Thymus (tissue), 11 donors: ENCODE measurements around the gene HHAT. TPM values are rescaled to one million over a fixed set of nuclear protein-coding genes. Genes with fewer than 3 reads are reported as not detected.
A peak's percentile ranks its signal among the peaks of the same experiment; 100 is the strongest.

Source experiments
- DNase-seq, 9 donors: peaks; one replicate each; pipeline ENCODE4 v3.0.0-alpha.2; 2013; ENCODE audit warnings: low spot score in 9 of 9, low read depth in 6 of 9, missing footprints in 1 of 9
- H3K27ac ChIP-seq, 2 donors: one replicate each; pipeline ENCODE4 v1.5.1; 2013; ENCODE audit warnings: control low read depth in 1 of 2, low read depth in 1 of 2, low read length in 1 of 2, mild to moderate bottlenecking in 1 of 2, moderate library complexity in 1 of 2
- H3K27me3 ChIP-seq, 2 donors: one replicate each; pipeline ENCODE4 v1.5.1; 2013; ENCODE audit warnings: low read length in 1 of 2; ENCODE audit not compliant: control insufficient read depth in 2 of 2, insufficient read depth in 1 of 2
- H3K36me3 ChIP-seq, 2 donors: one replicate each; pipeline ENCODE4 v1.5.1; 2013; ENCODE audit warnings: low read length in 1 of 2, mild to moderate bottlenecking in 1 of 2, moderate library complexity in 1 of 2; ENCODE audit not compliant: control insufficient read depth in 2 of 2, insufficient read depth in 2 of 2
- H3K4me1 ChIP-seq, 2 donors: one replicate each; pipeline ENCODE4 v1.5.1; 2013; ENCODE audit warnings: low read length in 2 of 2; ENCODE audit not compliant: control insufficient read depth in 2 of 2, insufficient read depth in 2 of 2
- H3K4me3 ChIP-seq, 2 donors: one replicate each; pipeline ENCODE4 v1.5.1; 2013; ENCODE audit warnings: low read length in 2 of 2, control low read depth in 1 of 2, mild to moderate bottlenecking in 1 of 2
- H3K9me3 ChIP-seq, 2 donors: one replicate each; pipeline ENCODE4 v1.5.1; 2013; ENCODE audit warnings: low read length in 1 of 2, mild to moderate bottlenecking in 1 of 2; ENCODE audit not compliant: control insufficient read depth in 2 of 2, insufficient read depth in 1 of 2
- WGBS: extraction: QIAGEN DNeasy Blood & Tissue Kit; methylation state at CpG from one replicate; pipeline ENCODE4 v1.1.7; 2013; 5-methylcytosine and 5-hydroxymethylcytosine counted together
- polyA plus RNA-seq: library from polyadenylated mRNA; stranded (reverse); fragments of 200-250 nt; gene quantifications from one replicate; pipeline ENCODE4 v1.2.3, GENCODE V29; 2013
- total RNA-seq: library from RNA; stranded (reverse); fragments of 120-200 nt; gene quantifications from one replicate; pipeline ENCODE4 v1.2.4, GENCODE V29; 2013
- donor health status: healthy.

HHAT gene
- total and polyA plus RNA-seq, 2 donors: 3.7 to 5.7 TPM

DNA sequence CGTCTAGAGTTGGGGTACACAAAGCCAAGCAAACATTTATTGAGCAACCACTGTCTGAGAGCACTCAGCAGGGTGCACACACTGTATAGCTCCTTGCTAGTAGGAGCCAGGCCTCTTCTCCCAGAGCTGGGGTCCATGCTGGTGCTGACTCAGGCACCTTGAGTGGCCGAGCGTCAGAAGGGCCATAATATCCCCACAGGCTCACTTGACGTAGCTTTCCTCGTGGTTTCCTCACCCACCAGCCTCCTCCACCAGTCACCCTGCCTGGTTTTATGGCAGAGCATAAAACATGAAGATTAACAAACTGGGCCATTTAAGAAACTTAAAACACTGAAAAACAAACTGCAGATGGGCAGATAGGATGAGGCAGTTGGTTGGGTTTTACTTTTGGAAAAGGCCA is 361.5 kb downstream of the HHAT start:
- Histone ChIP-seq H3K4me1 (peaks cover 0 to 8% of the 10 kb centered on the region in 2 donors), H3K27me3 (no peaks in the 10 kb centered on the region), H3K9me3 (peaks cover 0 to 1% of the 10 kb centered on the region in 2 donors), H3K4me3 (no peak overlapping the region), H3K27ac (no peak overlapping the region), H3K36me3 (no peaks in the 10 kb centered on the region)
- 94% methylated on average over 5 of the region's 5 CpGs for WGBS
- DNase-seq: no peak

DNA sequence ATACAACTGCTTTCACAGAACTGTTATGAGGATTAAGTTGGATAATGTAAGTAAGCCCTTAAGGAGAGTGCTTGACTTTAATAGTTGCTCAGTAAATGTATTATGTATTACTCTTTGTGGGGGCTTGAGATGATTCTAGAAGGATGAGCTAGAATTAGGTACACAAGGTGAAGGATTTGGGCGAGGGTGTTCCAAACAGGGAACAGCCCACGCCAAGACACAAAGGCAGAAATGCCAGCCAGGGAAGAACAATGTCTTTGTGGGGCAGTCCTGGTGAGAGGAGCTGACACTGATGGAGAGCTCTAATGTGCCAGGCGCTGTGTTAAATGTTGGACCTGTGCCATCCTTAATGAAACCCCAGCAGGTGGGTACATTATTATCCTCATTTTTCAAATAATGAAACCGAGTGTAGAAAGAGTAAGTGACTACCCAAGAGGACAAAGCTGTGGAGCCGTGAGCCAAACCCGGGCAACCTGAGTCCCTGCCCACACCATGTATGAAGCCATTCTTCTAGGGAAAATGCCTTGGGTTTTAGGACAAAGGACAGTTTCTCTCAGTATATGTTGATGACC is 362.4 kb downstream of the HHAT start:
- Histone ChIP-seq H3K27ac (no peak overlapping the region), H3K9me3 (peaks cover 0 to 1% of the 10 kb centered on the region in 2 donors), H3K36me3 (no peaks in the 10 kb centered on the region), H3K27me3 (no peaks in the 10 kb centered on the region), H3K4me1 (peaks cover 0 to 8% of the 10 kb centered on the region in 2 donors), H3K4me3 (no peak overlapping the region)
- DNase-seq: no peak
- 96% methylated on average over 6 of the region's 6 CpGs for WGBS

DNA sequence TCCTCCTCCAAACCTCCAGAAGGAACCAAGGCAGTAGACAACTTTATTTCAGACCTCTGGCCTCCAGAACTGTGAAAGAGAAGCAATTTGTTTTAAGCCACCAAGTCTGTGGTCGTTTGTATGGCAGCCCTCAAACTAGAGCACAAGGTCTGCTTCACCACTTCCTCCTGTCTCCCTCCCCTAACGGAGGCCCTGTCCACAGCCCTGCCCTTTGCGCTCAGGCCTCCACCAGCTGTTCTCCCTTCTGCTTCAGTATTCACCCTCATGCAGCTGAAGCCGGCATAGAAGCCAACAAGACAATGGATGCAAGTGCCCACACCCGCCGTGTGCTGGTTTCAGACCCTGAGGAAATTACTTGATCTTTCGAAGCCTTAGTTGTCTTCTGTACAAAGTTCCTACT is 364.1 kb downstream of the HHAT start:
- Histone ChIP-seq H3K9me3 (no peaks in the 10 kb centered on the region), H3K36me3 (no peaks in the 10 kb centered on the region), H3K4me1 (peaks cover 0 to 8% of the 10 kb centered on the region in 2 donors), H3K27ac (no peak overlapping the region), H3K4me3 (no peak overlapping the region), H3K27me3 (no peaks in the 10 kb centered on the region)
- peak in 2 of 9 donors; percentile 13 to 36 for DNase-seq
- 15% methylated on average over 7 of the region's 7 CpGs for WGBS

DNA sequence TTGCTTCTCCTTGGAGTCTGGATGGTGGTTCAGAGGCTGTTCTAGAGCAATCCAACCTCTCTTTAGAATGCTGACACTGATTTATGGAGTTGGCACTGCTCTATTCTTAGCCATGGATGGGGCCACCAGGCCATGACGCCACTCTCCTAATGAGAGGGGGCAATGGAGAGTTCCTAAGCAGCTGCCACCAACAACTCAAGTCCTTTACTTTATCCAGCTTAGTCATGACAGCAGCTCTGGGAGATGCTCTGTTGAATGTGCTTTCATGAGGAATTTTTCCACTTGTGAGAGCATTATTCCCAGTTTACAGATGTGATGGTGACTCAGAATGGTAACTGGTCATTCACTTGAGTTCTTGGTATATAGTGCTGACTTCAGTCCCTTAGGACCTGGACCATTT is 366.3 kb downstream of the HHAT start:
- Histone ChIP-seq H3K27me3 (no peaks in the 10 kb centered on the region), H3K4me3 (no peak overlapping the region), H3K4me1 (peaks cover 0 to 8% of the 10 kb centered on the region in 2 donors), H3K36me3 (no peaks in the 10 kb centered on the region), H3K9me3 (no peaks in the 10 kb centered on the region), H3K27ac (no peak overlapping the region)
- WGBS: 87% methylated on average over 1 of the region's 1 CpG
- DNase-seq: no peak

DNA sequence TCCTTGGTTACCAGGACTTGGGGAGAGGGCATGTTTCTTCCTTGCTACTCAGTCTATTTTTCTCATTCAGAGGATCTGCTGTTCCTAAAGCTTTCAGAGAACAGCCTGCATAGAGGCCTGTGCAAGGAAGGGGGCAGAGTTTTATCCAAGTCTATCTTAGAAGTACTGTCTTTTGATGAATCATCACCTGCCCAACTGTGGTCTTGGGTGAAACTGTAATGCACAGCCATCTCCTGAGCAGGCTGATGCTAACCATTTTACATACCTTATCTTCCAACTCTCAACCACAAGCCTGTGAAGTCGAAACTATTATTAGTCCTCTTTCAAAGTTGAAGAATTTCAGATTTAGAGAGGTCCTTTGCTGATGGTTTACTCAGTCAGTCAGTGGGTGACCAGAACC is 368.0 kb downstream of the HHAT start:
- Histone ChIP-seq H3K4me3 (no peak overlapping the region), H3K27me3 (no peaks in the 10 kb centered on the region), H3K27ac (no peak overlapping the region), H3K9me3 (no peaks in the 10 kb centered on the region), H3K4me1 (peaks cover 0 to 8% of the 10 kb centered on the region in 2 donors), H3K36me3 (no peaks in the 10 kb centered on the region)
- no peak for DNase-seq
- 12% methylated on average over 1 of the region's 1 CpG for WGBS

DNA sequence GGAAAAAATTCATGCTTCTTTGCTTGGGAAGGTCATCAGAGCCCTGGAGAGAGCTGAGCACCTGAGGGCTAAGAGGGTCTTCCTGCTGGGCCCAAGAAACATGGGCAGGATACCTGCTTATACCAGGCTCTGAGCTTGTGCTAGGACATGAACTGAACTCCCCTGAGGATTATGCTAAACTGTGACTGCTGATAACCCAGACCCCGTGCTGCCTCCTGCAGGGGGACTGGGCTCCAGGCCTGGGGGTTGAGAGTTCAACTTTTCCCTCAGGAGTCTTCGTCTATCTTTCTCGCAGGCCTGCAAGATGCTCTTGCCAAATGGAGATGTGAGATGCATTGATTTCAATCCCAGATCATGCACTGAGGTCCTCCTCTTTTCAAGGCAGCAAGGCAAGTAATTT is 368.5 kb downstream of the HHAT start:
- 95% methylated on average over 3 of the region's 3 CpGs for WGBS
- Histone ChIP-seq H3K27ac (no peak overlapping the region), H3K4me3 (no peak overlapping the region), H3K9me3 (no peaks in the 10 kb centered on the region), H3K27me3 (no peaks in the 10 kb centered on the region), H3K36me3 (no peaks in the 10 kb centered on the region), H3K4me1 (peaks cover 0 to 8% of the 10 kb centered on the region in 2 donors)
- no peak for DNase-seq

DNA sequence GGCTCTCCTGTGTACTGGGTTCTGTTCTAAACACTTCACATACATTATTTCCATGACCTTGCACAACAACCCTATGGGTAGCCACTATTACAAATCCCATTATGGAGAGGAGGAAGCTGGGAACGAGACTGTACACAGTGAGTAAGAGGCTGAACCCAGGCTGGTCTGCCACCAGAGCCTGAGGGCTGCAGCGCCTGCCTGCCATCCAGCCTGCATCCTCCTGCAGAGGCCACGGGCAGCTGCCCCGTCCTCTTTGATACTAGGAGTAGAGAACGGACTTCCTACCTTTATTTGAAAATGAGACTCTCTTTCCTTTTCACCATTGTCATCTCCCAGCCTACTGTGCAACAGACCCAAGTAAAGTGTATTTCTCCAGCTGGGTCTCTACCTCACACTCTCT is 370.0 kb downstream of the HHAT start:
- Histone ChIP-seq H3K9me3 (no peaks in the 10 kb centered on the region), H3K27ac (no peak overlapping the region), H3K4me3 (no peak overlapping the region), H3K27me3 (no peaks in the 10 kb centered on the region), H3K36me3 (no peaks in the 10 kb centered on the region), H3K4me1 (no peaks in the 10 kb centered on the region)
- DNase-seq: no peak
- WGBS: 96% methylated on average over 5 of the region's 5 CpGs

DNA sequence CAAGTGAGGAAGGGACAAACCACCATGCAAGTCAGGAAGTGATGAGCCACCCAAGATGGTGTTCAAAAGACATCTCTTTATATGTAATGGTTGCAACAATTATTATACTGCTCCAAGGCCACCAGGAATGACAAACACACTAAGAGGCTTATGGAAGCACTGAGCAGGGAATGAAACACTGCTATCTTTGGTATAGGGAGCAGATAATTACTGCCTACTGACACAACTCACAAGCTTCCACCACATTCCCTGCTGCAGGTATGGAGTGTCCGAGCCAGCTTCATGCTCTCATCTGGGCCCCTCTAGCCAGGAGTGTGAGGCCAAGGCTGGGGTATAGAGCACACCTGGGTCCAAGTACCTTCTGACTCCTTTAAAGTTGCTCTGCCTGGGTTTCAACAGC is 371.4 kb downstream of the HHAT start:
- no peaks in the 10 kb centered on the region for H3K4me1 ChIP-seq
- no peak overlapping the region for H3K27ac ChIP-seq
- H3K27me3 ChIP-seq: no peaks in the 10 kb centered on the region
- no peak overlapping the region for H3K4me3 ChIP-seq
- no peaks in the 10 kb centered on the region for H3K36me3 ChIP-seq
- WGBS: 95% methylated on average over 1 of the region's 1 CpG
- no peaks in the 10 kb centered on the region for H3K9me3 ChIP-seq
- DNase-seq: no peak

DNA sequence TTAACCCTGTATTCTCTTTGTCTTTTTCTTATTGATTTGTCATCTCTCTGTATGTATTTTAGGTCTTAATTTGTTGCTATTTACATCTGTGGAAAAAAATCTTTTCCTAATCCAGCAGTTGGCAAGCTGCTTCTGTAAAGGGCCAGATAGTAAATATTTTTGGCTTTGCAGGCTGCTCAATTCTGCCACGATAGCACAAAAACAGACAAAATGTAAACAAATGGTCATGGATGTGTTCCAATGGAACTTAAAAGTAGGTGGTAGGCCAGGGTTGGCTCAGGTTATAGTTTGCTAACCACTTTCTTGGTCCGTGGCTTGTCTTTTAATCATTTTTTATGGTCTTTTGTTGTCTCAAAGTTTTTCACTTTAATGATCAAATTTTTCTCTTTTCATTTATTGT is 371.8 kb downstream of the HHAT start:
- no peaks in the 10 kb centered on the region for H3K36me3 ChIP-seq
- WGBS: 89% methylated on average over 2 of the region's 2 CpGs
- no peaks in the 10 kb centered on the region for H3K27me3 ChIP-seq
- H3K27ac ChIP-seq: no peak overlapping the region
- H3K4me1 ChIP-seq: no peaks in the 10 kb centered on the region
- H3K9me3 ChIP-seq: no peaks in the 10 kb centered on the region
- DNase-seq: no peak
- no peak overlapping the region for H3K4me3 ChIP-seq

DNA sequence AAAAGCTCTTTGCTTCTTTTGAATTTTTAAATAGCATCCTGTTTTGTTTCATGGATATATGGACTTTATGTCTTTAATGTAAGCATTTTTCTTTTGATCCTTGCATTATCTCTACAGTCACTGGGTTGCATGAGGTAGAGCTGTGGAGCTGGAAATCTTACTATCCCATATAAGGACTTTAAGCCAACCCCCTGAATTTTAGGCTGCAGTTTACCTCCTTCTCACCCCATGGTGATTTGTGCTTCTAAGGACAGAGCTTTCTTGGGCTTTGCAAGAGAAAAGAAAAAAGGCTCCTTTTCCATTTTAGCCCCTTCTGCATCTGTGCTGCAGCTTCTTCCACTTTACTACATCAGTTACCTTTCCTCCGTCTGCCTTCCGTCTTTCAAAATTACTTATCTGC is 373.8 kb downstream of the HHAT start:
- Histone ChIP-seq H3K4me1 (no peaks in the 10 kb centered on the region), H3K9me3 (no peaks in the 10 kb centered on the region), H3K27ac (no peak overlapping the region), H3K36me3 (no peaks in the 10 kb centered on the region), H3K27me3 (no peaks in the 10 kb centered on the region), H3K4me3 (no peak overlapping the region)
- 97% methylated on average over 2 of the region's 2 CpGs for WGBS
- DNase-seq: no peak
